Spleen (tissue), 11 donors: ENCODE results near the gene WFDC1. TPM values are rescaled to one million over a fixed set of nuclear protein-coding genes. Genes with fewer than 3 reads are reported as not detected.
"Not testable (repeated sequence)": the region's sequence is repeated elsewhere in the genome, so short reads cannot be mapped to it uniquely, and the experiment has no call there.

Experiments
- DNase-seq: peaks from one replicate; pipeline ENCODE4 v3.0.0-alpha.2; 2020
- H3K27ac ChIP-seq, 8 donors: fragments of 200-600 bp; sonication (generic) in 7 of 8; 1 replicate in 4 of 8; 2 replicates in 4 of 8; pipeline versions ENCODE4 v1.5.0 to v1.8.0; 2016 to 2021; ENCODE audit warnings: inconsistent platforms in 4 of 8, mild to moderate bottlenecking in 4 of 8, moderate library complexity in 1 of 8
- H3K27me3 ChIP-seq, 7 donors: fragments of 200-600 bp; sonication (generic) in 6 of 7; replicated peaks in 1 of 7; 1 replicate in 4 of 7; 2 replicates in 3 of 7; pipeline versions ENCODE4 v1.5.0 to v1.8.0; 2016 to 2021; ENCODE audit warnings: inconsistent platforms in 3 of 7, mild to moderate bottlenecking in 1 of 7
- H3K36me3 ChIP-seq, 6 donors: fragments of 200-600 bp; sonication (generic) in 5 of 6; 1 replicate in 4 of 6; 2 replicates in 2 of 6; pipeline versions ENCODE4 v1.5.0 to v1.8.0; 2016 to 2021; ENCODE audit warnings: inconsistent platforms in 2 of 6
- H3K4me1 ChIP-seq, 6 donors: fragments of 200-600 bp; sonication (generic) in 5 of 6; 1 replicate in 3 of 6; 2 replicates in 3 of 6; pipeline versions ENCODE4 v1.5.0 to v1.8.0; 2016 to 2021; ENCODE audit warnings: inconsistent platforms in 3 of 6
- H3K4me3 ChIP-seq, 8 donors: fragments of 200-600 bp; sonication (generic) in 7 of 8; 1 replicate in 4 of 8; 2 replicates in 4 of 8; pipeline versions ENCODE4 v1.5.0 to v1.8.0; 2016 to 2021; ENCODE audit warnings: inconsistent platforms in 4 of 8, mild to moderate bottlenecking in 4 of 8, moderate library complexity in 2 of 8
- H3K9me3 ChIP-seq, 8 donors: fragments of 200-600 bp; sonication (generic) in 7 of 8; 1 replicate in 4 of 8; 2 replicates in 4 of 8; pipeline versions ENCODE4 v1.5.0 to v1.8.0; 2016 to 2021; ENCODE audit warnings: inconsistent platforms in 4 of 8
- POLR2A ChIP-seq, 3 donors: fragments of 450-650 bp; IDR thresholded peaks; one replicate each; pipeline ENCODE4 v1.5.1; 2017; ENCODE audit warnings: antibody characterized with exemption in 3 of 3, mild to moderate bottlenecking in 1 of 3
- POLR2AphosphoS5 ChIP-seq, 3 donors: sonication (generic); formaldehyde crosslinking; IDR thresholded peaks; one replicate each; pipeline ENCODE4 v1.5.1; 2017; ENCODE audit warnings: antibody characterized with exemption in 3 of 3
- WGBS, 5 donors: extraction: QIAGEN DNeasy Blood & Tissue Kit in 3 of 5; methylation state at CpG; one replicate each; pipeline versions ENCODE4 v1.1.5 to v1.1.7; 2013 to 2018; 5-methylcytosine and 5-hydroxymethylcytosine counted together
- intact Hi-C: fragments of 100-400 bp; cut with DNase I; formaldehyde crosslinking; loops from one replicate; pipeline ENCODE4 v1.15.0; 2023; ENCODE audit warnings: low total_unique reads
- polyA plus RNA-seq, 3 donors: library from polyadenylated mRNA; stranded (reverse); fragments of 200-250 nt; gene quantifications; one replicate each; pipeline ENCODE4 v1.2.1, GENCODE V29; 2013
- total RNA-seq, 7 donors: library from RNA; depleted of rRNA in 3 of 7; stranded (reverse); fragments of >200 nt in 3 of 7; fragmentation: NEBNext Ultra II Directional in 4 of 7; extraction: Animal tissue kit (Norgen Biotek cat#: 25700) in 4 of 7; gene quantifications; one replicate each; pipeline versions ENCODE4 v1.1.0 to v1.2.1, GENCODE V29; 2016 to 2021
- TF ChIP-seq, protein P1 (sequence below), 11 experiments: fragments of 200-600 bp in 7 of 11; fragments of 450-650 bp in 4 of 11; sonication (generic) in 4 of 11; IDR thresholded peaks in 8 of 11; conservative IDR thresholded peaks in 3 of 11; 1 replicate in 7 of 11; 2 replicates in 4 of 11; pipeline versions ENCODE4 v1.4.0 to v1.8.0; 2016 to 2021; ENCODE audit warnings: antibody characterized with exemption in 11 of 11, inconsistent platforms in 4 of 11, mild to moderate bottlenecking in 1 of 11
- donor health status: healthy with polysubstance abuse.
- donor health status: DM: no; HTN: no; CAD: no; lungs with moderate emphysema.
- donor health status: DM: no; HTN: no; CAD: no.
- donor health status: Bipolar disorder and iron deficiency.
- donor health status: healthy.
- donor health status: DM: no; HTN: no; CAD: no.
- donor health status: DM: yes; HTN: yes; CAD: no.

Gene WFDC1
- total and polyA plus RNA-seq, 10 donors: 1.6 to 6.6 (median 2.2) TPM

- TF ChIP-seq POLR2A (IDR thresholded peaks at IDR 0.05) (no peak), POLR2AphosphoS5 (IDR thresholded peaks at IDR 0.05) (no peak)
- TF ChIP-seq, protein P1, sequence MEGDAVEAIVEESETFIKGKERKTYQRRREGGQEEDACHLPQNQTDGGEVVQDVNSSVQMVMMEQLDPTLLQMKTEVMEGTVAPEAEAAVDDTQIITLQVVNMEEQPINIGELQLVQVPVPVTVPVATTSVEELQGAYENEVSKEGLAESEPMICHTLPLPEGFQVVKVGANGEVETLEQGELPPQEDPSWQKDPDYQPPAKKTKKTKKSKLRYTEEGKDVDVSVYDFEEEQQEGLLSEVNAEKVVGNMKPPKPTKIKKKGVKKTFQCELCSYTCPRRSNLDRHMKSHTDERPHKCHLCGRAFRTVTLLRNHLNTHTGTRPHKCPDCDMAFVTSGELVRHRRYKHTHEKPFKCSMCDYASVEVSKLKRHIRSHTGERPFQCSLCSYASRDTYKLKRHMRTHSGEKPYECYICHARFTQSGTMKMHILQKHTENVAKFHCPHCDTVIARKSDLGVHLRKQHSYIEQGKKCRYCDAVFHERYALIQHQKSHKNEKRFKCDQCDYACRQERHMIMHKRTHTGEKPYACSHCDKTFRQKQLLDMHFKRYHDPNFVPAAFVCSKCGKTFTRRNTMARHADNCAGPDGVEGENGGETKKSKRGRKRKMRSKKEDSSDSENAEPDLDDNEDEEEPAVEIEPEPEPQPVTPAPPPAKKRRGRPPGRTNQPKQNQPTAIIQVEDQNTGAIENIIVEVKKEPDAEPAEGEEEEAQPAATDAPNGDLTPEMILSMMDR (IDR thresholded peaks at IDR 0.05 in 8 of 11, conservative IDR thresholded peaks at IDR 0.05 in 3 of 11): no peak
- Histone ChIP-seq H3K27me3 (peaks cover 0 to 20% (median 0%) of the 10 kb centered on the region in 7 donors), H3K4me3 (no peak overlapping the region), H3K9me3 (peaks cover 2 to 29% (median 22%) of the 10 kb centered on the region in 8 donors), H3K36me3 (no peaks in the 10 kb centered on the region), H3K27ac (no peak overlapping the region), H3K4me1 (no peaks in the 10 kb centered on the region)
- 81 to 94% (median 83%) methylated on average over 17 of the region's 17 CpGs for WGBS, 5 donors
- intact Hi-C loops: no loop called here
- no peak for DNase-seq
Measured at GRCh38 chr16:84331998-84332780, 37.5 kb downstream of the WFDC1 start.

- intact Hi-C loops: no loop called here
- Histone ChIP-seq H3K4me3 (no peak overlapping the region), H3K4me1 (no peaks in the 10 kb centered on the region), H3K36me3 (no peaks in the 10 kb centered on the region), H3K27me3 (peaks cover 0 to 15% (median 0%) of the 10 kb centered on the region in 7 donors), H3K9me3 (peaks cover 2 to 38% (median 29%) of the 10 kb centered on the region in 8 donors), H3K27ac (no peak overlapping the region)
- TF ChIP-seq POLR2A (IDR thresholded peaks at IDR 0.05) (no peak), POLR2AphosphoS5 (IDR thresholded peaks at IDR 0.05) (no peak)
- TF ChIP-seq, protein P1 (IDR thresholded peaks at IDR 0.05 in 8 of 11, conservative IDR thresholded peaks at IDR 0.05 in 3 of 11): no peak
- 65 to 80% (median 75%) methylated on average over 10 of the region's 10 CpGs for WGBS, 5 donors
- DNase-seq: no peak
Measured at GRCh38 chr16:84332975-84333684, 38.5 kb downstream of the WFDC1 start.

DNA sequence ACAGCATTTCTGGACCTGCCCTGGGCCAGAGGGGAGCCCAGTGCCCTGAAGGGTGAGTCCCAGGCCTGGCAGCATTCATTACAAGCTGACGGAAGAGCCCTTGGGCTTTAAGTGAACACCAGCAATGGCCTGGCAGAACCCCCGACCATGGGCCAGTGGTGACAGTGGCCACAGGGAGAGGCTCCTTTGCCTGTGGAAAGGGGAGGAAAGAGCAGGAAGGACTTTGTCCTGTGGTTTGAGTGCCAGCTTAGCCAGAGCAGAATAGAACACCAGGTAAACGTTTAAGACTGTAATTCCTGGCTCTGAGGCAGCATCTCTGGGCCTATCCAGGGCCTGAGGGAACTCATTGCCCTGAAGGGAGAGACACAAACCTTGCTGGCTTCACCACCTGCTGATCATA lies 39.4 kb downstream of the WFDC1 start:
- Histone ChIP-seq H3K4me3 (no peak overlapping the region), H3K27ac (no peak overlapping the region), H3K27me3 (peaks cover 0 to 13% (median 0%) of the 10 kb centered on the region in 7 donors), H3K36me3 (no peaks in the 10 kb centered on the region), H3K9me3 (peaks cover 2 to 39% (median 29%) of the 10 kb centered on the region in 8 donors), H3K4me1 (no peaks in the 10 kb centered on the region)
- 81 to 95% (median 83%) methylated on average over 3 of the region's 3 CpGs for WGBS, 5 donors
- intact Hi-C loops: no loop called here
- TF ChIP-seq, protein P1 (IDR thresholded peaks at IDR 0.05 in 8 of 11, conservative IDR thresholded peaks at IDR 0.05 in 3 of 11): no peak
- TF ChIP-seq POLR2AphosphoS5 (IDR thresholded peaks at IDR 0.05): no peak
- TF ChIP-seq POLR2A (IDR thresholded peaks at IDR 0.05): no peak
- DNase-seq: no peak

DNA sequence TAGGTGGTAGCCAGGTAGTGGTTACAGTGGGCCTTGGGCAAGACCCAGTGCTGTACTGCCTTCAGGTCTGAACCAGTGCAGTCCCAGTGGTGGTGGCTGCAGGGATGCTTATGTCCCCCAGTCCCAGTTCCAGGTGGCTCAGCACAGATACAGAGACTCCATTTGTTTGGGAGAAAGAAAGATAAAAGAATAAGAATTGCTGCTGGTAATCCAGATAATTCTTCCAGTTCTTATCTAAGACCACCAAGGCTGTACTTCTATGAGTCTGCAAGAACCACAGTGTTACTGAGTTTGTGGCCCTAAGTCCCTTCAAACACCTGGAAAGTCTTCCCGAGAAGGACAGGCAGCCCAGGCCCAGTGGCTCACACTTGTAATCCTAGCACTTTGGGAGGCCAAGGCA lies 39.8 kb downstream of the WFDC1 start:
- Histone ChIP-seq H3K9me3 (peaks cover 2 to 39% (median 29%) of the 10 kb centered on the region in 8 donors), H3K4me3 (no peak overlapping the region), H3K27me3 (peaks cover 0 to 17% (median 0%) of the 10 kb centered on the region in 7 donors), H3K4me1 (no peaks in the 10 kb centered on the region), H3K36me3 (no peaks in the 10 kb centered on the region), H3K27ac (no peak overlapping the region)
- TF ChIP-seq POLR2AphosphoS5 (IDR thresholded peaks at IDR 0.05) (no peak), POLR2A (IDR thresholded peaks at IDR 0.05) (no peak)
- TF ChIP-seq, protein P1 (IDR thresholded peaks at IDR 0.05 in 8 of 11, conservative IDR thresholded peaks at IDR 0.05 in 3 of 11): no peak
- intact Hi-C loops: no loop called here
- 80 to 100% (median 93%) methylated on average over 1 of the region's 1 CpG for WGBS, 5 donors
- DNase-seq: no peak

DNA sequence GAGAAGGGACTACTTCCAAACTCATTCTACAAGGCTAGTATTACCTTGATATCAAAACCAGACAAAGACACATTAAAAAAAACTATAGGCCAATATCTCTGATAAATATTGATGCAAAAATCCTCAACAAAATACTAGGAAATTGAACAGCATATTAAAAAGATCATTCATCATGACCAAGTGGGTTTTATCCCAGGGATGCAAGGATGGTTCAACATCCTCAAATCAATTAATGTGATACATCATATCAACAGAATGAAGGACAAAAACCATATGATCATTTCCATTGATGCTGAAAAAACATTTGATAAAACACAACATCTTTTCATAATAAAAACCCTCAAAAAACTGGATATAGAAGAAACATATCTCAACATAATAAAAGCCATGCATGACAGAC lies 42.6 kb downstream of the WFDC1 start:
- H3K27me3 ChIP-seq, intact Hi-C loops, H3K4me1 ChIP-seq, H3K4me3 ChIP-seq, DNase-seq, H3K36me3 ChIP-seq, H3K27ac ChIP-seq: not testable (repeated sequence)
- H3K9me3 ChIP-seq: peaks cover 2 to 39% (median 29%) of the 10 kb centered on the region in 8 donors
